ENCODE measurements around the gene ERC2.
"Not testable (repeated sequence)": the region's sequence is repeated elsewhere in the genome, so short reads cannot be mapped to it uniquely, and the experiment has no call there.

Gene ERC2

DNA sequence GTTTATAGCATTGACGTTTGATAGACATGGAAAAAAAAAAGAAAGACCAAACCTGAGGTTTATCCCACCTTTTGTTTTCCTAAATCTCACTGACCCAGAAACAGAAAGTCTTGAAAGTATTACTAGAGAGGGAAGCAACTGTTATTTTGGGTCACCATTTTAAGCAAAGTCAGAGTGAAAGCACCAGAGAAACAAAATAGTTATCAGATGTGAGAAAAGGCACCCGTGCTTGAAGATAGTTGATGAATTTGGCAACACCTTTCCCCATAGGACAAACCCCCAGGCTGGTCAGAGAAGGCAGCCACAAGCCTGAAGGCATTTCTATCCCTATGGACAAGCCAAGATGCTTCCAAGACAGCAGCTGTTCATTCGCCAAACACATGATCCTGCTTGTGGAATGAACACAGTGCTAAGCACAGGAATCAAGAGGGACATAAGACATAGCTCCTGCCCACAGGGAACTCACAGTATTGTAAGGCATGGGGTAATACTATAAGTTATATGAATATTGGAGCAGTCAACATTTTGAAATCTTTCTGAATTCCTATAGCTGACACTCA lies 170.9 kb downstream of the ERC2 start:
- no peak overlapping the region for H3K4me3 Mint-ChIP-seq
- no peaks in the 10 kb centered on the region for H3K4me1 Mint-ChIP-seq
- H3K9me3 Mint-ChIP-seq = no peaks in the 10 kb centered on the region
- no peaks in the 10 kb centered on the region for H3K36me3 Mint-ChIP-seq
- DNase-seq (ENCODE audit: low spot score in 2 of 2) (no peak), ATAC-seq (ENCODE audit: low read depth) (no peak)
- H3K27me3 Mint-ChIP-seq = peaks cover 6% of the 10 kb centered on the region
- no peak overlapping the region for H3K27ac Mint-ChIP-seq

DNA sequence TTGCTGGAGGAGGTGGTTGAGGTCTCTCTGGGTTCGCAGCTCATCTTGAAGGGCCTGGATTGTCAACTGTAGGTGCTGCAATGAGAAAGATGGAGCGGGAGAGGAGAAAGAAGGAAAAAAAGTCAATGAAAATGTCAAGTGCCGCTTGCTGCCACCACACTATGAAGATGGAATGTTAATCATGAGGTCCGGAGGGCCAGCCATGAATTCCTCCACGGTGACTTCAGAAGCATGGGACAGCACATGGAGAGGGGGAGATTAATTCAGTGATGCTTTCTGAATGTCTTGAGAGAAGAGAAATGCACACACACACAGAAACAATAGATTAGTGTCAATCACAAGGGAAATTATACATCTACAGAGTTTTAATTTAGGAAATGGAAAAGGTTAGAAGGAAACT lies 171.9 kb downstream of the ERC2 start:
- Mint-ChIP-seq H3K27ac (no peak overlapping the region), H3K9me3 (no peaks in the 10 kb centered on the region), H3K4me3 (no peak overlapping the region), H3K4me1 (no peaks in the 10 kb centered on the region), H3K36me3 (no peaks in the 10 kb centered on the region), H3K27me3 (peaks cover 5% of the 10 kb centered on the region)
- ATAC-seq (ENCODE audit: low read depth) (no peak), DNase-seq (ENCODE audit: low spot score in 2 of 2) (no peak)

DNA sequence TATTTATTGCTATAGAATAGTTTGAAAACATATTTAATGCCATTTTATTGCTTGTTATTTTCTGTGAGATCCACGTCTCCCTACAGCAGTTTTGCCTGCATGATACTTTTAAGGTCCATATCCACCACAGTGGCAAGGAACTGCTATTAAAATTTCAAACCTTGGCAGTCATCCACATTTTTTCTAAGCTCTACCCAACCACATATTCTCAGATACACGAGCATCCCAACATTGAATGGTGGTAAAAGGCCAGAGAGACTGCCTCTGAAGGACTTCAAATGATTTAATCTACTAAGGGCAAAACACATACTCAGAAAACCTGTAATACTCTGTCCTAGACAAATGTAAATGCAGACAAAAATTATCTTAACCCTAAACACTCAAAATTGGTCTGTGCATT lies 173.1 kb downstream of the ERC2 start:
- ATAC-seq (ENCODE audit: low read depth) (no peak), DNase-seq (ENCODE audit: low spot score in 2 of 2) (no peak)
- H3K27me3 Mint-ChIP-seq = peaks cover 2% of the 10 kb centered on the region
- H3K9me3 Mint-ChIP-seq = no peaks in the 10 kb centered on the region
- H3K27ac Mint-ChIP-seq = no peak overlapping the region
- H3K4me1 Mint-ChIP-seq = no peaks in the 10 kb centered on the region
- H3K36me3 Mint-ChIP-seq = no peaks in the 10 kb centered on the region
- no peak overlapping the region for H3K4me3 Mint-ChIP-seq

DNA sequence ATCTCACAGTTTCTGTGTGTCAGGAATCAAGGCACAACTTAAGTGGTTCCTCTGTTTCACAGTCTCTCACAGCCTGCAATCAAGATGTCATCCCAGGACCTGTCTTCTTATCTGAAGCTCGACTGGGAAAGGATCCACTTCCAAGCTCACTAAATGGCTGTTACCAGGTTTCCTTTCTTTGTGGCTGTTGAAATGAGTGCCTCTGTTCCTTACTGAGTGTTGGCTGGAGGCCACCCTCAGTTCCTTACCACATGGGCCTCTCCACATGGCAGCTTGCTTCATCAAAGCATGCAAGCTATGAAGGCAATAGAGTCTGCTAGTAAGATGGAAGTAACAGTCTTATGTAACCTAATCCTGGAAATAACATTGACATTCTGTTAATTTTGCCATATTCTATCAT lies 174.0 kb downstream of the ERC2 start:
- H3K27me3 Mint-ChIP-seq = no peaks in the 10 kb centered on the region
- H3K4me1 Mint-ChIP-seq = no peaks in the 10 kb centered on the region
- DNase-seq (ENCODE audit: low spot score in 2 of 2) (no peak), ATAC-seq (ENCODE audit: low read depth) (no peak)
- H3K9me3 Mint-ChIP-seq = no peaks in the 10 kb centered on the region
- no peak overlapping the region for H3K4me3 Mint-ChIP-seq
- no peak overlapping the region for H3K27ac Mint-ChIP-seq
- H3K36me3 Mint-ChIP-seq = no peaks in the 10 kb centered on the region

DNA sequence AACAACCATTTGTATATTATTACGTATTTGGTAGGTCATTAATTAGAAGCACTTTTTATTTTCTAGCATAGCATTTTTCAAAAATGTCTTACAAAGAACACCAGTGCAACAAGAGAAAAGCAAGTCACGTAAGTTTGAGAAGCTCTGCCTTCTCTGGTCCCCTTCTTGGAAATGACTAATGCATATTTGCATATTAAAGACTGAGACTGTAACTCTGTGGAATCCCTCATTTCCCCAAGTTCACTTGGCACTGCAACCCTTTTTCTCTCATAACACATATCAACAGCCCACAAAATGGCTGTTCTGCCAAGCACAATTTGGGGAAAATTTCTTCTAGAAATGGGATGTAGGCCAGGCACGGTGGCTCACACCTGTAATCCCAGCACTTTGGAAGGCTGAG lies 176.3 kb downstream of the ERC2 start:
- Mint-ChIP-seq H3K4me3 (no peak overlapping the region), H3K36me3 (no peaks in the 10 kb centered on the region), H3K27ac (no peak overlapping the region), H3K9me3 (no peaks in the 10 kb centered on the region), H3K27me3 (no peaks in the 10 kb centered on the region), H3K4me1 (no peaks in the 10 kb centered on the region)
- ATAC-seq (ENCODE audit: low read depth) (no peak), DNase-seq (ENCODE audit: low spot score in 2 of 2) (no peak)

DNA sequence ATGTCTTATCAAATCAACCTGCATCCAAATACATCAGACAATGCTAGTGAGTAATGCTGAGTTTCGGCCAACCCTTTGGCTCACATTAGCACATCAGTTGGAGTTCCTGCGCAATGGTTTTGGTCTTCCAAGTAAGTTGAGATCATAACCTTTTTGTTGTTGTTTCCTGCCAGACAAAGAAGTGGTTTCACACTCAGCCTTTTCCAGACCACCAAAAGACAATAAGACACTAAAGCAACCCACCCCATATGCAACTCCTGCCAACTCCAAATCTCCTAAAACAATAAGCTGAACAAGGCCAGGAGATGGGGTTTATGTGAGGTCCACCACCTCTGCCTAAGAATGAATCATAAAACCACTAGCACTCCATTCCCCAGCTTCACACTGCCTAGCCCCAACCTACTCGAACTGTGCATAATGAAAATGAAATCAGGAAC lies 177.0 kb downstream of the ERC2 start:
- Mint-ChIP-seq H3K9me3 (no peaks in the 10 kb centered on the region), H3K4me3 (no peak overlapping the region), H3K36me3 (no peaks in the 10 kb centered on the region), H3K27me3 (no peaks in the 10 kb centered on the region), H3K4me1 (no peaks in the 10 kb centered on the region), H3K27ac (no peak overlapping the region)
- no peak for DNase-seq (ENCODE audit: low spot score in 2 of 2)
- ATAC-seq (ENCODE audit: low read depth) = no peak

DNA sequence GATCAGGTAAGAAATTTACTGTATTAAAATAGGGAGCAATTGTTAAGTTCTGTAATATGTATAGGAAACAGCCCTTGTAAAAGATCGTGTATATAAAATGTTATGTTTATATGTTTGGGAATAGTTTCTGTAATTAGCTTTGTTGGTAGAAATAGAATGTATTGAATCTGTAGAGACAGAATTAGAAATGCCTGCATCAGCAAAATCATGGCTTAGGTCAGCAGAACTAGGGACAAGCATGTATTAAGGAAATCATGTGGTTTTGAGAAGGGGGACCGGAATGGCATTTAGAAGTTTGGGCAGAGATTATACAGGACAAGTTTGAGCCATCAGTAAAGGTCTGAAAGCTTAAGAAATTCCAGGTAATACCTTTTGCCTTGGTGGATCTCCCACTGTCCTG lies 177.9 kb downstream of the ERC2 start:
- Mint-ChIP-seq H3K4me1 (no peaks in the 10 kb centered on the region), H3K9me3 (no peaks in the 10 kb centered on the region), H3K27ac (no peak overlapping the region), H3K4me3 (no peak overlapping the region), H3K36me3 (no peaks in the 10 kb centered on the region), H3K27me3 (no peaks in the 10 kb centered on the region)
- ATAC-seq (ENCODE audit: low read depth) = no peak
- no peak for DNase-seq (ENCODE audit: low spot score in 2 of 2)

DNA sequence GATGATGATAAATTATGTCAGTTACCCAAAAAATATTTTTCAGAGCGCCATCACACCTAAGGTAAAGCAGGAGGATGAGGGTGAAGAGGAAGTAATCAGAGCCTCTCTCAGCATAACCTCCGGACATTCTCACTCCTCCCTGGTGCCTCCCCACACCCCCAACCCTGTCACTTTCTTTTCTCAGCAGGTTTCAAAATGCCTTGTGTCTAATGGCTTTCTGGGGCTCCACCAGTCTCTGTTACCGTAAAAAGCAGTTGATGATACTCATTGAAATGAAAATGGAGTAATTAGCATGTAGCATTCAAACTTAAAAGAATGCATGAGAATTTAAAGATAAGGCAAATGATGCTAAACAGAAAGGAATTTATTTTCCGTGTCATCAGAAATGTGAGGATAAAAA lies 180.0 kb downstream of the ERC2 start:
- DNase-seq (ENCODE audit: low spot score in 2 of 2) (no peak), ATAC-seq (ENCODE audit: low read depth) (no peak)
- H3K36me3 Mint-ChIP-seq = no peaks in the 10 kb centered on the region
- no peaks in the 10 kb centered on the region for H3K9me3 Mint-ChIP-seq
- H3K27ac Mint-ChIP-seq = no peak overlapping the region
- no peak overlapping the region for H3K4me3 Mint-ChIP-seq
- H3K27me3 Mint-ChIP-seq = no peaks in the 10 kb centered on the region
- H3K4me1 Mint-ChIP-seq = no peaks in the 10 kb centered on the region

DNA sequence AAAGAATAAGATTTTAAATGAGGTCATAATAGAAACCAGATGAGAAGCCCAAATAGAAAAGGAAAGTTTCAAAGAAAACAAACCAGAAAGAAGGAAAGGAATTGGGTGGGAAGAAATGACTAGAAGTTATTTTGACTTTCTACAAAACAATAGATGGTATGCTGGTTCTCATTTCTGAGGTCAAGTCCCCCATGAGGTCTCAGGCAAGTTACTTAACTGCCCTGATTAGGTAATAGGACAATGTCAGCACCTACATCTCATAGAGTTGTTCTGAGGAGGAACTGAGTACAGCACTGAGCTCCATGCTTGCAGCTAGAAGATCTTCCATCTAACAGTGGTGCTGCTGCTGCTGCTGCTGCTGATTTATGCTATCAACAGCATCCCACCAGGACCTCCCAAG lies 185.9 kb downstream of the ERC2 start:
- no peak for ATAC-seq (ENCODE audit: low read depth)
- Mint-ChIP-seq H3K4me3 (no peak overlapping the region), H3K9me3 (no peaks in the 10 kb centered on the region), H3K36me3 (no peaks in the 10 kb centered on the region), H3K27me3 (peaks cover 2% of the 10 kb centered on the region), H3K4me1 (no peaks in the 10 kb centered on the region), H3K27ac (no peak overlapping the region)
- no peak for DNase-seq (ENCODE audit: low spot score in 2 of 2)

DNA sequence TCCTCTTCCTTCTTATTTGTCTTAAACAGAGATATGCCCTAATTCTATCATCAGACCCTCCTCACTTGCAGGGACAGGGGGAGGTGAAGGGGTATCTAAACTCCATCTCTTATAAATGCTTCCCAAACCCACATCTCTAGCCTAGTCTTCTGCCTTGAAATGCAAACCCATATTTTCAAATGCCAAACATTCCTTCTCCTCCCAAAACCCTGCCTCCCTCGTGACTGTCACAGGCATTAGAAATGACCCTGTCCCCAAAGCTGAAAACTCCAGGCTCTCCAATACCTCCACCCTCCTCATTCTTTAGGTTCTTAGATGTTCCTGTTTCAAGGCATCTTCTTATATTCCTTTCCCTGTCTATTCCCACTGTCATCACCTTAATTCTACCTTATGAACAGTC lies 191.0 kb downstream of the ERC2 start:
- Mint-ChIP-seq H3K27me3 (peaks cover 4% of the 10 kb centered on the region), H3K36me3 (no peaks in the 10 kb centered on the region), H3K27ac (no peak overlapping the region), H3K4me3 (no peak overlapping the region), H3K9me3 (no peaks in the 10 kb centered on the region), H3K4me1 (no peaks in the 10 kb centered on the region)
- DNase-seq (ENCODE audit: low spot score in 2 of 2) = no peak
- ATAC-seq (ENCODE audit: low read depth) = no peak

DNA sequence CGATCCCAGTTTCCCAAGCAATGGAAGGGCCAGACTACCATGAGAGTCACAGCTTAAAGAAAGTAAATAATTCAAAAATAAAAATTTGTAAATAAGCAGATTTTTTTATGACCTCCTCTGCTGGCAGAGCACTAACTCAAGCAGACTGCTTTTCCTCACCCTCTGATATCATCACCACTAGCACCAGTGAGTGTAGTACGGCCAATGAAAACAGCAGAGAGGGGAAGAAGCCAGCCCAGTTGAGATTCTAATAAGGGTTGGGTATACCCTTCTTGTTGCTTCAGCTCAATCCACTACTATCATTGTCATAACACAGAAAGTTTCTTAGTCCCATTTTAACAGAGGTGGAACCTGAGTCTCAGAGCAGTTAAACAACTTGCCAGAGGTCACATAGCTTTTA lies 193.1 kb downstream of the ERC2 start:
- ATAC-seq (ENCODE audit: low read depth) (no peak), DNase-seq (ENCODE audit: low spot score in 2 of 2) (no peak)
- peaks cover 4% of the 10 kb centered on the region for H3K27me3 Mint-ChIP-seq
- no peak overlapping the region for H3K27ac Mint-ChIP-seq
- H3K9me3 Mint-ChIP-seq = no peaks in the 10 kb centered on the region
- H3K4me1 Mint-ChIP-seq = no peaks in the 10 kb centered on the region
- no peak overlapping the region for H3K4me3 Mint-ChIP-seq
- no peaks in the 10 kb centered on the region for H3K36me3 Mint-ChIP-seq

DNA sequence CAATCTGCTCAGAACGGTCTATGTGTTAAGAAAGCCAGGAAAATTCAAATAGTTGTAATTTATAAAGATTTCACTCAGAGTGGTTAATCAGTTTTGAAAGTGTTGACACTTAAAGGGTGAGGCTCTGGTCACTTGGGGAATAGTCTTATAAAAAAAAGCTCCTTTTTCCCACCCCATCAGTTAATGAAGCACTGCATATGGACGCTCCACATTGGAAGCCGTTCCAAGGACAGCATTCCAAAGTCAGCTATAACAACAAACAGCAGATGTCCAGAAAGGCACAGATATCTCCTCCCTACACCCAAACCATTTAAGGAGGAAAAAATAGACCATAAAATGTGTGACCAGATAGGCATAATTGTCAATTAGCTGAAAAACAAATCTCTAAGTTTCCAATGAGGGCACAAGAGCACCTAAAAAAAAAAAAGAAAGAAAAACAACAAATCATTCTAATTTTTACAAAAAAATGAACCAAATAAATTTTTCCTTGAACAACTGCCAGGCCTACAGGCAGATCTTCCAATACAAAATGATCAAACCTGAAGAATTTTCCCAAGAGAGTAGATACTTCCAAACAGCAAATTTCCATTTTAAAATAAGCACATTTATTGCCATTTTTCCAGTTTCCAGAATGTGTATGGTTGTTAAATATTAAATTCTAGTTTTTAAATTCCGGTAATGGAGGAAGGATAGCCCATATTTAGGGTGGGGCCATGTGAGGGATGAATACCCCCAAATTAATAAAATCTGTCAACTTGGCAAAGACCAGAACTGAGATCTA lies 198.3 kb downstream of the ERC2 start:
- DNase-seq (ENCODE audit: low spot score in 2 of 2) (no peak), ATAC-seq (ENCODE audit: low read depth) (no peak)
- Mint-ChIP-seq H3K4me1 (no peaks in the 10 kb centered on the region), H3K27me3 (no peaks in the 10 kb centered on the region), H3K36me3 (no peaks in the 10 kb centered on the region), H3K27ac (no peak overlapping the region), H3K9me3 (peaks cover 3% of the 10 kb centered on the region), H3K4me3 (no peak overlapping the region)

DNA sequence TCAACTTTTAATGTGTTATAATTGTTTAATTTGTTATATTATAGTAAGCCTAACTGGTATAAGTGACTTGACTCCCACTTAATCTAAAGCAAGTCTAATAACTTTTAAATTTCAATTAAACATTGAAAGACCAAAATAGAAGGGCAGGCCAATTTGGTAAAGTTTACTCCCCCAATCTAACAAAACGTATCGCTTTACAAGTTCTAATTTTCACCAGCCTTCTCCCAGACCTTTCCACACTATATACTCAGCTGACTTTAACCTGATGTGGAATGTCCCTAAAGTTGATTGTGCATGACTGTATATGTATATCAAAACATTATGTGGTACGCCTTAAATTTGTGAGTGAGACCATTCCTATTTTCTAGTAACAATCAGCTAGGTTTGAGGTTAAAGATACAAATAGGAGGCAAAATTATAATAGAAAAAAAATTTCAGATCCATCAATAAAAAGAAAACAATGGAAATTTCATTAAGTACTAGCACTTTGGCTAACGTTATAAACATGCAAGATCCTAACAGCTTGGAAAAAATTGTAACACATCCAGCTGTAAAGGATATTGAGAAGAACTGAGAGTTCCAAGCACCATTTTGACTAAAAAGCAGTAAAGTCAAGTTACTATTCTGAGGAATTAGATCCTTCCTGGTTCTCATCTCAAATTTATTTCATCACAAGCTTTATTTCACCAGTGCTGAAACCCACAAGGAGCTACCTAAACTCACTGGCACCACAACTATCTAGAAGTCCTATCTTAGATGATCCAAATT lies 199.5 kb downstream of the ERC2 start:
- DNase-seq (ENCODE audit: low spot score in 2 of 2) (no peak), ATAC-seq (ENCODE audit: low read depth) (no peak)
- Mint-ChIP-seq H3K9me3 (peaks cover 7% of the 10 kb centered on the region), H3K4me1 (no peaks in the 10 kb centered on the region), H3K27ac (no peak overlapping the region), H3K36me3 (no peaks in the 10 kb centered on the region), H3K27me3 (no peaks in the 10 kb centered on the region), H3K4me3 (no peak overlapping the region)

DNA sequence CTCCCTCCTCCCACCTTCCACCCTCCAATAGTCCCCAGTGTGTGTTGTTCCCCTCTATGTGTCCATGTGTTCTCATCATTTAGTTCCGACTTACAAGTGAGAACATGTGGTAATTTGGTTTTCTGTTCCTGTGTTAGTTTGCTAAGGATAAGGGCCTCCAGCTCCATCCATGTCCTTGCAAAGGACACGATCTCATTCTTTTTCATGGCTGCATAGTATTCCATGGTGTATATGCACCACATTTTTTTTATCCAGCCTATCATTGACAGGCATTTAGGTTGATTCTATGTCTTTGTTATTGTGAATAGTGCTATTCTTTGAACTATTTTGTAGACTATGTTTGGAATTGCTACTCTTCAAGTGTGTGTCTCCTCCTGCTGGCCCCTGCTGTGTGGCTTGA lies 206.4 kb downstream of the ERC2 start:
- H3K27ac Mint-ChIP-seq = not testable (repeated sequence)

More for the DNA sequence above, 206.4 kb downstream of the ERC2 start:
- not testable (repeated sequence) for ATAC-seq (ENCODE audit: low read depth); H3K4me1 Mint-ChIP-seq; DNase-seq (ENCODE audit: low spot score in 2 of 2); H3K4me3 Mint-ChIP-seq; H3K27me3 Mint-ChIP-seq; H3K36me3 Mint-ChIP-seq; H3K9me3 Mint-ChIP-seq
